NCI-H2196 treated with DMSO at 0.1 percent for 48 hours (cell line): ENCODE results near the gene KRTAP5-7.
"Not testable (repeated sequence)": the region's sequence is repeated elsewhere in the genome, so short reads cannot be mapped to it uniquely, and the experiment has no call there.

Source experiments
- DNase-seq: peaks from one replicate; lab custom pipeline; 2025; ENCODE audit not compliant: unreplicated experiment; lab: John Stamatoyannopoulos, UW

KRTAP5-7 gene

DNA sequence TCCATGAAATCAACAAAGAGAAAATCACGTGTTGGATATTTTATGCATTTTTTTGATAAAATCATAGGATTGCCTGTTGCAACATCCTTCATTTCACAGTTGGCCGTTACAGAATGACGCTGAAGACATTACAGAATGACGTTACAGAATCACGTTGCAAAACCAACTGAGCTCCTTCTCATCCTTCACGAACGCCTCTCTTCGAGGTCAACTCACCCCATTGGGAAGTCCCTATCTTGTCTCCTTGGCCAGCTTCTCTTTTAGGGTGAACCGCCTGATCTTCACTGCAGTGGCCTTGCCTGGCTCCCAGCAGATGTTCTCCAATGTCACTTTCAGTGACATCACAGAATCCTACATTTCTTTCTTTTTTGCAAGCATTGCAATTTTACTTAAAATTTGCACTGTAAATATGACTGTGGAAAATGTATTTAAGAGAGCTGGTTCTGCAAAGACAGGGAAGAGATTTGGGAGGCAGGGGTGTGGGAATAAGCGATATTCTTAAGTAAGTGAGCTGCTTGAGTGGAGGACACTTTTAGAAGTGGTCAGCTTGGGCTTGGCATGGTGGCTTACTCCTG is 5.1 kb downstream of the KRTAP5-7 start:
- DNase-seq = no peak

DNA sequence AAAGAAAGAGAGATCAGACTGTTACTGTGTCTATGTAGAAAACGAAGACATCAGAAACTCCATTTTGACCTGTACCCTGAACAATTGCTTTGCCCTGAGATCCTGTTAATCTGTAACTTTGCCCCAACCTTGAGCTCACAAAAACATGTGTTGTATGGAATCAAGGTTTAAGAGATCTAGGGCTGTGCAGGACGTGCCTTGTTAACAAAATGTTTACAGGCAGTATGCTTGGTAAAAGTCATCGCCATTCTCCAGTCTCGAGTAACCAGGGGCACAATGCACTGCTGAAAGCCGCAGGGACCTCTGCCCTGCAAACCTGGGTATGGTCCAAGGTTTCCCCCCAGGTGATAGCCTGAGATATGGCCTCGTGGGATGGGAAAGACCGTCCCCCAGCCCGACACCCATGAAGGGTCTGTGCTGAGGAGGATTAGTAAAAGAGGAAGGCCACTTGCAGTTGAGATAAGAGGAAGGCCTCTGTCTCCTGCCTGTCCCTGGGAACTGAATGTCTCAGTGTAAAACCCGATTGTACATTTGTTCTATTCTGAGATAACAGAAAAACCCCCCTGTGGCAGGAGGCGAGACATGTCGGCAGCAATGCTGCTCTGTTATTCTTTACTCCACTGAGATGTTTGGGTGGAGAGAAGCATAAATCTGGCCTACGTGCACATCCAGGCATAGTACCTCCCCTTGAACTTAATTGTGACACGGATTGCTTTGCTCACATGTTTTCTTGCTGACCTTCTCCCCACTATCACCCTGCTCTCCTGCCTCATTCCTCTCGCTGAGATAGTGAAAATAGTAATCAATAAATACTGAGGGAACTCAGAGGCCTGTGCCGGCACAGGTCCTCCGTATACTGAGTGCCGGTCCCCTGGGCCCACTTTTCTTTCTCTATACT is 7.9 kb downstream of the KRTAP5-7 start:
- not testable (repeated sequence) for DNase-seq

- no peak for DNase-seq
Observed at GRCh38 chr11:71535825-71536224, 8.8 kb downstream of the KRTAP5-7 start.

DNA sequence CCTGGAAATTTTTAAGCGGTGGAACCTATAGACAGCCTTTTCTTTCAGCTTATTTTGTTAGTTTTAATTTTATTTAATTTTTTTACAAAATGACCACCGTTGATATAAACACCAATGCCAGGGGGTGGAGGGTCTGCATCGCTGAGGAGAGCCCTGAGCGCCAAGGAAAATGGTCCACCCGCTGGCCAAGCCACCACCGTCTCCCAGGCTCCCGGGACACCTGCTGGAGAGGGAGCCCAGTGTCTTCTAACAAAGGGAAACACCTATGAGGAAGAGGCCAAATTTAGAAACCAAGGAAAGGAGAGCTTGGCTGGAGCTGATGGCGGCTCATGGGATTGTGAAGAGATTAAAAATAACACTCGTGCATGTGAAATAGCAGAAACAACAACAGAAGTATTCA is 10.5 kb downstream of the KRTAP5-7 start:
- DNase-seq = no peak

DNA sequence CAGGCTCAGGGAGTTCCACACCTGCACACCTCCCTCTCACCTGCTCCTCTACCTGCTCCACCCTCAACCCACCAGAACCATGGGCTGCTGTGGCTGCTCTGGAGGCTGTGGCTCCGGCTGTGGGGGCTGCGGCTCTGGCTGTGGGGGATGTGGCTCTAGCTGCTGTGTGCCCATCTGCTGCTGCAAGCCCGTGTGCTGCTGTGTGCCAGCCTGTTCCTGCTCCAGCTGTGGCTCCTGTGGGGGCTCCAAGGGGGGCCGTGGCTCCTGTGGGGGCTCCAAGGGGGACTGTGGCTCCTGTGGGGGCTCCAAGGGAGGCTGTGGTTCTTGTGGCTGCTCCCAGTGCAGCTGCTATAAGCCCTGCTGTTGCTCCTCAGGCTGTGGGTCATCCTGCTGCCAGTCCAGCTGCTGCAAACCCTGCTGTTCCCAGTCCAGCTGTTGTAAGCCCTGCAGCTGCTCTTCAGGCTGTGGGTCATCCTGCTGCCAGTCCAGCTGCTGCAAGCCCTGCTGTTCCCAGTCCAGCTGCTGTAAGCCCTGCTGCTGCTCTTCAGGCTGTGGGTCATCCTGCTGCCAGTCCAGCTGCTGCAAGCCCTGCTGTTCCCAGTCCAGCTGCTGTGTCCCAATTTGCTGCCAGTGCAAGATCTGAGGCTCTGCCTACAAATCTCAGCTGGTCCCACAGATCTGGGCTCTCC is 11.1 kb downstream of the KRTAP5-7 start, which contains the start of gene KRTAP5-8:
Gene KRTAP5-8 (plus strand): TSS at position 49 of the 689 bp plus-strand sequence. CDS start 31 bp downstream, at position 80.
- not testable (repeated sequence) for DNase-seq

- DNase-seq = no peak
Observed at GRCh38 chr11:71538666-71538990, 11.6 kb downstream of the KRTAP5-7 start.

GRCh38 chr11:71539017-71539416 is 11.9 kb downstream of the KRTAP5-7 start:
- DNase-seq = no peak

- not testable (repeated sequence) for DNase-seq
Observed at GRCh38 chr11:71539971-71540370, 12.9 kb downstream of the KRTAP5-7 start.

DNA sequence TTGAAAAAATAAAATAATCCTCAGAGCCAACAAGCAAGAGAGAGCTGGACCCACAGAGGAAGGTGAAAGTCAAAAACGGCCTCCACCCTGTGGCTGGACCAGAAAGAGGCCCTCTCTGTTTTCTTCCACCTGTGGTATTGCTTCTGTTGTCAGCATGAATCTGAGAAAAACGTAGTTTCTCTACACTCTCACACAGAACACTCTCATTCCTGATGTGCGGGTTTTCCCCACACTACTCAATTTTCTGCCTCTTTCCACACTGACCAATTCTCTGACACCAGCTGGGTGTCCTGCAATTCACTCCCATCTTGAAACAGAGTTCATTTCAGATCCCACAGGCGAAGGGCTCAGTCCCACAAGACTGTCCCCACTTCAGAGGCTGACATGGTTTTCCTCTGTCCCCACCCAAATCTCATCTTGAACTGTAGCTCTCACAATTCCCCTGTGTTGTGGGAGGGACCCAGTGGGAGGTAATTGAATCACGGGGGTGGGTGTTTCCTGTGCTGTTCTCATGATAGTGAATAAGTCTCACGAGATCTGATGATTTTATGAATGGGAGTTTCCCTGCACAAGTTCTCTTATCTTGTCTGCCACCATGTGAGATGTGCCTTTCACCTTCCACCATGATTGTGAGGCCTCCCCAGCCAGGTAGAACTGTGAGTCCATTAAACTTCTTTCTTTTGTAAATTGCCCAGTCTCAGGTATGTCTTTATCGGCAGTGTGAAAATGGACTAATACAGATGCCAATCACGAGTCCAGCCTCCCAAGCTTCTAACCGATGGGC is 13.6 kb downstream of the KRTAP5-7 start:
- DNase-seq = not testable (repeated sequence)

DNA sequence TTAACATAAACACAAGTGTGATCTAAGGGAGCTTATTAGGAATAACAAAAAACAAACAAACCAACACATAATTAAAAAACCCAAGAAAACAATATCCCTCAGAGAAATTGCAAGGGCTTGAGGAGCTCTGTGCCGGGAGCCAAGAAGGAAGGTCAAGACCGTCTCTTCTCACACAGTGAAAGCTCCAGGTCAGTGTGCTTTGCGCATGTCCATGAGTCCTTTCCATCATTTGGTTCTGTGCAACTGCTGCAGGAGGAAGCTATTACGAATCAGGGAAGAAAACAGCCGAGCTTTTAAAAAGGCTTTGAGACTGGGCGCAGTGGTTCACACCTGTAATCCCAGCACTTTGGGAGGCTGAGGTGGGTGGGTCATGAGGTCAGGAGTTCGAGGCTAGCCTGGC is 15.3 kb downstream of the KRTAP5-7 start:
- DNase-seq = no peak

GRCh38 chr11:71542879-71543777 is 16.1 kb downstream of the KRTAP5-7 start:
- no peak for DNase-seq

- DNase-seq = no peak
Observed at GRCh38 chr11:71543866-71544265, 16.8 kb downstream of the KRTAP5-7 start.

DNA sequence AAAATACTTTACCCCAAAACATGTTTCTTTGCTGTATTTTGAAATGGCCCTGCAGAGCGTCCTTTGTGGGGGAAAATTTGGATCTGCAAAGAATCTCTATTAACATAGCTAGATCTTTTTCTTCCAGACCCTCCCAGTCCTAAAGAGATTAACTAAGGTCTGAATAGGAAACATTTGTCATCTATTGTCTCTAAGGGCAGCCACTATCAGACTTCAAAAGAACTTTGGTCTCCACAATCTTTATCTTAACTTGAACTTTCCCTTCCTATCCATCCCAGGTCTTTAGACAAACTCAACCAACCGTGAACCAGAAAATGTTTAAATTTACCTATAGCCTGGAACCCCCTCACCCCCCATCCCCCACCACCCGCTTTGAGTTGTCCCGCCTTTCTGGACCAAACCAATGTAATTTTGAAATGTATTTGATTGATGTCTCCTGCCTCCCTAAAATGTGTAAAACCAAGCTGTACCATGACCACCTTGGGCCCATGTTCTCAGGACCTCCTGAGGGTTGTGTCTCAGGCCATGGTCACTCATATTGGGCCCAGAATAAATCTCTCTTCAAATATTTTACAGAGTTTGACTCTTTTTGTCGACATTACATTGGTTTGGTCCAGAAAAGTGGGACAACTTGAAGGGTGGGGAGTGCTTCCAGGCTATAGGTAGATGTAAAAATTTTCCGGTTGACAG is 17.6 kb downstream of the KRTAP5-7 start:
- no peak for DNase-seq

GRCh38 chr11:71545405-71545966 is 18.4 kb downstream of the KRTAP5-7 start:
- DNase-seq = no peak

DNA sequence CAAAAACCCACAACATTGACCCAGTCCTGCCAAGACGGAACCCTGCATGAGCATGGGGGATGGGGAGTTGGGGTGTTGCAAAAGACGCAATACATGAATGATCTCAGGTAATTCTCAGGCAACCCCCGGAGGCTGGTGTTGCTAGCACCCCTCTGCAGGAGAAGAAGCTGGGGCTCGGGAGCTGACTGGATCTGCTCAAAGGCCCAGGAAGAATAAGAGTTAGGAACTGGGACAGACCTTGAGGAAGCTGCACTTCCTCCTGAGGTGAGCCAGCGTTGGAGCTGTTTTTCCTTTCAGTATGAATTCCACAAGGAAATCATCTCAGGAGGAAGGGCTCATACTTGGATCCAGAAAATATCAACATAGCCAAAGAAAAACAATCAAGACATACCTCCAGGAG is 21.1 kb downstream of the KRTAP5-7 start, which contains the start of gene KRTAP5-9:
Gene KRTAP5-9 (plus strand): TSS at position 301 of the 400 bp plus-strand sequence. CDS start 238 bp downstream, outside the sequence.
- no peak for DNase-seq

- no peak for DNase-seq
Observed at GRCh38 chr11:71548716-71549151, 21.7 kb downstream of the KRTAP5-7 start.

GRCh38 chr11:71551711-71552110 is 24.6 kb downstream of the KRTAP5-7 start:
- DNase-seq = no peak

GRCh38 chr11:71554996-71555395 is 27.9 kb downstream of the KRTAP5-7 start:
- no peak for DNase-seq

DNA sequence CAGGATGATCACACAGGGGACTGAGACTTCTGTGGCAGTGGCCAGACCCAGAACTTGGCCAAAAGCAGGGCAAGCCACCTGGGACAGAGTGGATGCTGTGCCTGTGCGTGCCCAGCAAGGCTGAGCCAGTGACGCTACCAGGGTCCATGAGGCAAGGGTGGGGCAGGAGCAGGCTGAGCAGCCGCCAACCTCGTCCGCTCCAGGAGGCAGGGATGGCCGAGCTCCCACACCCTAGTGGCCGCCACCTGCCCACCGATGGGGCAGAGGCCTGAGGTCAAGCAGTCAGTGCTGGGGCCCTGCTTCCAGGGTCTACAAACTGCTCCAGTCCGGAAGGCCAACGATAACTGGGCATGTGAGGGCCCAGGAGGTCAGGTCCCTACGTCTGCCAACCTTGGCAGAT is 28.4 kb downstream of the KRTAP5-7 start:
- no peak for DNase-seq
